HepG2 (cell line): Measurements from ENCODE around the gene NEURL2. TPM values are rescaled to one million over a fixed set of nuclear protein-coding genes. Genes with fewer than 3 reads are reported as not detected.

Experiments
- AKNA ChIP-seq: sonication (generic); formaldehyde crosslinking; IDR thresholded peaks from 2 replicates; pipeline ENCODE4 v1.4.0; 2020; ENCODE audit warnings: missing genetic modification reagents, borderline replicate concordance
- HBP1 ChIP-seq: IDR thresholded peaks from 2 replicates; pipeline ENCODE4 v1.6.1; 2016; ENCODE audit warnings: low read depth, control low read depth
- HDAC1 ChIP-seq: sonication (generic); formaldehyde crosslinking; IDR thresholded peaks from 2 replicates; pipeline ENCODE4 v1.5.1; 2020; ENCODE audit warnings: mild to moderate bottlenecking, missing genetic modification reagents
- HOXA3 ChIP-seq: sonication (generic); formaldehyde crosslinking; IDR thresholded peaks from 2 replicates; pipeline ENCODE4 v1.5.0; 2020; ENCODE audit warnings: missing genetic modification reagents
- HOXA5 ChIP-seq: sonication (generic); formaldehyde crosslinking; IDR thresholded peaks from 2 replicates; pipeline ENCODE4 v1.4.0; 2020; ENCODE audit warnings: missing genetic modification reagents
- MEF2D ChIP-seq: sonication (generic); formaldehyde crosslinking; IDR thresholded peaks from 2 replicates; pipeline ENCODE4 v1.5.1; 2020; ENCODE audit warnings: mild to moderate bottlenecking, missing genetic modification reagents
- NPAS2 ChIP-seq: sonication (generic); formaldehyde crosslinking; IDR thresholded peaks from 2 replicates; pipeline ENCODE4 v1.8.0; 2022; ENCODE audit warnings: mild to moderate bottlenecking, missing genetic modification reagents, borderline replicate concordance
- RAD21 ChIP-seq: fragments of 450-650 bp; formaldehyde crosslinking; IDR thresholded peaks from 2 replicates; pipeline ENCODE4 v1.5.0; 2020; ENCODE audit warnings: mild to moderate bottlenecking
- REPIN1 ChIP-seq: sonication (generic); formaldehyde crosslinking; IDR thresholded peaks from 2 replicates; pipeline ENCODE4 v1.8.0; 2022; ENCODE audit warnings: missing genetic modification reagents, low read depth, mild to moderate bottlenecking, borderline replicate concordance
- SMC3 ChIP-seq: IDR thresholded peaks from 2 replicates; pipeline ENCODE4 v1.6.1; 2011; ENCODE audit warnings: low read length, improper control_type of control experiment
- TSC22D2 ChIP-seq: sonication (generic); formaldehyde crosslinking; IDR thresholded peaks from 2 replicates; pipeline ENCODE4 v1.5.1; 2020; ENCODE audit warnings: missing genetic modification reagents, mild to moderate bottlenecking, borderline replicate concordance
- ZNF12 ChIP-seq: sonication (generic); formaldehyde crosslinking; IDR thresholded peaks from 2 replicates; pipeline ENCODE4 v1.5.0; 2020; ENCODE audit warnings: missing genetic modification reagents
- ZNF263 ChIP-seq: sonication (generic); formaldehyde crosslinking; IDR thresholded peaks from 2 replicates; pipeline ENCODE4 v1.4.0; 2020; ENCODE audit warnings: missing genetic modification reagents
- ZNF607 ChIP-seq: sonication (generic); formaldehyde crosslinking; IDR thresholded peaks from 2 replicates; pipeline ENCODE4 v1.5.1; 2020; ENCODE audit warnings: missing genetic modification reagents, mild to moderate bottlenecking, borderline replicate concordance
- polyA plus RNA-seq, 8 experiments: library from polyadenylated mRNA; depleted of rRNA in 3 of 8; stranded (reverse) in 7 of 8; unstranded in 1 of 8; fragments of >200 nt; fragmentation: Illumina TruSeq in 4 of 8; extraction: Trizol in 4 of 8; gene quantifications; 2 replicates each; pipeline versions ENCODE4 v1.2.1 to v1.2.3, GENCODE V29; 2011 to 2016; ENCODE audit warnings: low read depth in 4 of 8, missing spikeins in 1 of 8, mixed read lengths in 1 of 8; ENCODE audit not compliant: insufficient read depth in 1 of 8
- total RNA-seq, 5 experiments: library from RNA; depleted of rRNA; stranded (reverse); fragments of >200 nt; fragmentation: Illumina TruSeq; extraction: Trizol; gene quantifications; 2 replicates each; pipeline ENCODE4 v1.2.3, GENCODE V29; 2016; ENCODE audit warnings: low read depth in 1 of 5
- TF ChIP-seq, protein P1 (sequence below): IDR thresholded peaks from 2 replicates; pipeline ENCODE4 v1.6.1; 2016; ENCODE audit warnings: low read depth, borderline replicate concordance
- TF ChIP-seq, protein P2 (sequence below): sonication (generic); formaldehyde crosslinking; conservative IDR thresholded peaks from 2 replicates; pipeline ENCODE4 v1.4.0; 2020; ENCODE audit warnings: mild to moderate bottlenecking, missing genetic modification reagents, moderate library complexity
- TF ChIP-seq, protein P3 (sequence below): IDR thresholded peaks from 2 replicates; pipeline ENCODE4 v1.6.1; 2012; ENCODE audit warnings: inconsistent platforms

The NEURL2 gene
- total and polyA plus RNA-seq, 2 of the 13 experiments (the other 11 are each of a cell fraction or from before 2014, with no cell fraction given): 7.2 to 9.7 TPM

GRCh38 chr20:45933266-45934045 is 42.4 kb upstream of the NEURL2 start (continued):
- no peak for TF ChIP-seq AKNA
- TF ChIP-seq, protein P1, sequence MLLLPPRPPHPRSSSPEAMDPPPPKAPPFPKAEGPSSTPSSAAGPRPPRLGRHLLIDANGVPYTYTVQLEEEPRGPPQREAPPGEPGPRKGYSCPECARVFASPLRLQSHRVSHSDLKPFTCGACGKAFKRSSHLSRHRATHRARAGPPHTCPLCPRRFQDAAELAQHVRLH (CRISPR knock-in tag): 0 out of 2 replicates have a peak, but pooled peaks have one; percentile 54
- TF ChIP-seq ZNF263 (CRISPR knock-in tag): peak; percentile 97
- peak; percentile 62; the same call in 1 of the 2 replicates for TF ChIP-seq ZNF12 (CRISPR knock-in tag)
- TF ChIP-seq, protein P2, sequence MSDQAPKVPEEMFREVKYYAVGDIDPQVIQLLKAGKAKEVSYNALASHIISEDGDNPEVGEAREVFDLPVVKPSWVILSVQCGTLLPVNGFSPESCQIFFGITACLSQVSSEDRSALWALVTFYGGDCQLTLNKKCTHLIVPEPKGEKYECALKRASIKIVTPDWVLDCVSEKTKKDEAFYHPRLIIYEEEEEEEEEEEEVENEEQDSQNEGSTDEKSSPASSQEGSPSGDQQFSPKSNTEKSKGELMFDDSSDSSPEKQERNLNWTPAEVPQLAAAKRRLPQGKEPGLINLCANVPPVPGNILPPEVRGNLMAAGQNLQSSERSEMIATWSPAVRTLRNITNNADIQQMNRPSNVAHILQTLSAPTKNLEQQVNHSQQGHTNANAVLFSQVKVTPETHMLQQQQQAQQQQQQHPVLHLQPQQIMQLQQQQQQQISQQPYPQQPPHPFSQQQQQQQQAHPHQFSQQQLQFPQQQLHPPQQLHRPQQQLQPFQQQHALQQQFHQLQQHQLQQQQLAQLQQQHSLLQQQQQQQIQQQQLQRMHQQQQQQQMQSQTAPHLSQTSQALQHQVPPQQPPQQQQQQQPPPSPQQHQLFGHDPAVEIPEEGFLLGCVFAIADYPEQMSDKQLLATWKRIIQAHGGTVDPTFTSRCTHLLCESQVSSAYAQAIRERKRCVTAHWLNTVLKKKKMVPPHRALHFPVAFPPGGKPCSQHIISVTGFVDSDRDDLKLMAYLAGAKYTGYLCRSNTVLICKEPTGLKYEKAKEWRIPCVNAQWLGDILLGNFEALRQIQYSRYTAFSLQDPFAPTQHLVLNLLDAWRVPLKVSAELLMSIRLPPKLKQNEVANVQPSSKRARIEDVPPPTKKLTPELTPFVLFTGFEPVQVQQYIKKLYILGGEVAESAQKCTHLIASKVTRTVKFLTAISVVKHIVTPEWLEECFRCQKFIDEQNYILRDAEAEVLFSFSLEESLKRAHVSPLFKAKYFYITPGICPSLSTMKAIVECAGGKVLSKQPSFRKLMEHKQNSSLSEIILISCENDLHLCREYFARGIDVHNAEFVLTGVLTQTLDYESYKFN (CRISPR knock-in tag): peak; percentile 54; the same call in 1 of the 2 replicates
- peak; percentile 59; the same call in 1 of the 2 replicates for TF ChIP-seq HDAC1 (CRISPR knock-in tag)
- TF ChIP-seq TSC22D2 (CRISPR knock-in tag): peak; percentile 23; the same call in 1 of the 2 replicates
- no peak for TF ChIP-seq ZNF607
- TF ChIP-seq HOXA3 (CRISPR knock-in tag): peak; percentile 34; the same call in 1 of the 2 replicates
- TF ChIP-seq MEF2D (CRISPR knock-in tag): peak; percentile 70
- TF ChIP-seq RAD21 (CRISPR knock-in tag): peak; percentile 75
- peak; percentile 79; the same call in 1 of the 2 replicates for TF ChIP-seq REPIN1 (CRISPR knock-in tag)
- TF ChIP-seq HOXA5 (CRISPR knock-in tag): 0 out of 2 replicates have a peak, but pooled peaks have one; percentile 15
- TF ChIP-seq SMC3: peak; percentile 50; the same call in 1 of the 2 replicates
- TF ChIP-seq, protein P3, sequence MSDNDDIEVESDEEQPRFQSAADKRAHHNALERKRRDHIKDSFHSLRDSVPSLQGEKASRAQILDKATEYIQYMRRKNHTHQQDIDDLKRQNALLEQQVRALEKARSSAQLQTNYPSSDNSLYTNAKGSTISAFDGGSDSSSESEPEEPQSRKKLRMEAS: peak; percentile 53; the same call in 1 of the 2 replicates
- TF ChIP-seq NPAS2 (CRISPR knock-in tag): 0 out of 2 replicates have a peak, but pooled peaks have one; percentile 47
- peak; percentile 22; the same call in 1 of the 2 replicates for TF ChIP-seq HBP1 (CRISPR knock-in tag)
